ENCODE data around the gene ERO1B.

- TF ChIP-seq EZH2 (IDR thresholded peaks at IDR 0.05) = no peak
- no peak for TF ChIP-seq POLR2AphosphoS5 (IDR thresholded peaks at IDR 0.05; ENCODE audit: borderline replicate concordance, low read depth, low read length)
- TF ChIP-seq FOXP2 (optimal IDR thresholded peaks at IDR 0.05; ENCODE audit: control extremely low read depth, extremely low read length, insufficient read depth) = no peak
These were observed 102.1 kb downstream of the ERO1B start for GRCh38 chr1:236179634-236180033.

All from SK-N-MC (cell line).